GM19025 (cell line): ENCODE results near the gene PAX5.

Source experiments
- ATAC-seq: cut with Tn5 transposase; IDR thresholded peaks from one replicate; pipeline ENCODE4 v1.9.1; 2021; ENCODE audit warnings: mild to moderate bottlenecking, low read depth, moderate library complexity; ENCODE audit not compliant: unreplicated experiment

The PAX5 gene

DNA sequence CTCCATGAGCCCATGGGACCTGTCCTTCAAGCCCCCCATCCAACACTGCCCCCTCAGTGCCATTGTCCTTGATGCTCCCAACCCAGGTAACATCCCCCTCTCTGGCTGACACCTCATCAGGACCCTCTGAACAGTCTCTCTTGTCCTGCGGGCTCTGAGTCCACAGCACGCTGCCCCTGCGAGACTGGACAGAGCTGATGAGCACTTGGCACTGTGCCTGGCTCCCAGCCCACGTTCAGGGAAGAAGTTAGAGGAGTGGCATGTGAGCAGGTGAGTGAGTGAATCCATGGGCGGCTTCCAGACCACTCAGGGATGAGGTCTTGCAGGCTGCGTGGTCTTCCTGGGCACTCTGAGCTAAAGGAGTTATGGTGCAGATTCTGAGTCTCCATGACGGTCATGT, 70.7 kb downstream of the PAX5 start:
- no peak for ATAC-seq

DNA sequence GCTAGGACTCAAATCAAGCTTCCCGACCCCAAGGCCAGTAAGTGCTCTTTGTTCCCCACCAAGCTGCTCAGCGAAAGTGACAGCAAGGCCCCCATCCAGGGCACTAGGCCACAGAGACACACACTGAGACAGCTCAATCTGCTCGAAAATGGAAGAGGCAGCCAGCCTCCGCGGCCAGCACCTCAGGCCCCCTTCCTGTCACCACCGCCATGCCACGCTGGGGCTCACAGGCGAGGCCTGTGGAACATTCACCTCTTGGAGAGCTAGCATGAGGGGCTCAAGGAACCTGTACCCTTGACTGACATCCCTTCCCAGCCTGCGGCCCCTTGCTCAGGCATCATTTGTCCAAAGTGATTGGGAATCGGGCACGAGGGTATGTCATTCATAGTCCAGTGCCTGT, 71.4 kb downstream of the PAX5 start:
- no peak for ATAC-seq

DNA sequence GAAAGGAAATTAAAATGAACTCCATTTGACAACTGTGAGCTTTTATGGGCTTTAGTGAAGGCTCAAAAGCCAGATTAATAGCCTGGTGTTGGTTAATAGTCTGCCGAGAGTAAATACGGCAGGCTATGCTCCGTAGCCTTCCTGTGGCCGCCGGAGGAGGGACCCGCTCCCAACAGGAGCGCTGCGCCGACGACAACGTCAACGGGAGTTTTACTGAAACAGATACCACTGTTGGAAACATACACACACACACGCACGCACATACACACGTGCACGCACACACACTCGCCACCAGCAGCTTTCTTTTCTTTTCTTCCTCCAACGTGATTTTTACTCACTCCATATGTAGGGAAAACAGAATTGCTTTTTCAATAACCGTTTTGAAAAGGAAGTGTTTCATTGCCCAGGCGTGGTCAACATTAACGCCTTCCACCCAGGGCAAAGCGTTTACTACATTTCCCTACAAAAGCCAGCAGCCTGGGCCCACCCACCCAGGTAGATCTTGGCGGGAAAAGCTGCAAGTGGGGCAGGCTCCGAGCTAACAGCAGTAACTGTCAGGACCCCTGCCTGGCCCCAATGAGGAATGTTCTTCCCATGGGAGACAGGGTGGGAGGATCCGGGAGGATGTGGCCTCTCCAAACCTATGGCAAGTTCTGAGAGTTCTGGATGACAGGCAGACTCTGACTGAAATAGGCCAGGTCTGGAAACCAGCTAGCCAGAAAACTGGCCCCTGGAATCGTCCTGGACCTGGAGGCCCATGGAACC, 72.3 kb downstream of the PAX5 start:
- ATAC-seq, result no peak

DNA sequence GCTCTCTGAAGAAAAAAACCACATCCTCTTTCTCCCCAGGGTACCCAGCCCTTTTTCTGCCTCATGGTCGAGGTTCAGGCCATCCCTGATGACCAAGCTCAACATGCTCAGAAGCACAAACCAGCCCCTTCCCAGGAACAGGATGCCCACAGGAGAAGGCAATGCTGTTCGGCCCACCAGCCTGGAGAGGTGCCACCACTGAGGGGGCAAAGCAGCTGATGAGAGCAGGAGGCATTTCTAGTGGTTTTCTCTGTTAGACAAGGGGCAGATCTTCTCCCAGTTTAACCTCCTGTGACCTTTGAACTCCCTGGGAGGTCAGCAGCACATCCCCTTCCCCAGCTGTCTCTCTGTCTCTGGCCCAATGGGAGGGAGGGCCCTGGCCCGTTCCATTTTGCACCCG, 73.0 kb downstream of the PAX5 start:
- no peak for ATAC-seq

DNA sequence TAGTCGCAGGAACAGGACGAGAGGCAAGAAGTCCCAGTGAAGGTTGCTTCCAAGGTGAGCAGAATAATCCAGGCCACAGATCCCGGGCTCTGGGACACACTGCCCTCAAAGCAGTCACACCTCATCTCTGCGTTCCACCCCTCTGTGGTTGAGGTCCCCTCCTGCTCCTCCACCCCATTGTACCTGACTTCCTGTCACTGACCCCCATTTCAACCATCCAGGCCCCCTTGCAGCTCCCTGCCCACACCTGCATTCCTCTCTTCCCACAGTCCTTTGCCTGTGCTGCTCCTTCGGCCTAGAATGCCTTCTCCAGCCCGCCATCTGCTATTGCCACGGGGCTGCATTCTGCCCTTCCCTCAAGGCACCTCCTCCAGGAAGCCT, 73.5 kb downstream of the PAX5 start:
- ATAC-seq, result no peak

DNA sequence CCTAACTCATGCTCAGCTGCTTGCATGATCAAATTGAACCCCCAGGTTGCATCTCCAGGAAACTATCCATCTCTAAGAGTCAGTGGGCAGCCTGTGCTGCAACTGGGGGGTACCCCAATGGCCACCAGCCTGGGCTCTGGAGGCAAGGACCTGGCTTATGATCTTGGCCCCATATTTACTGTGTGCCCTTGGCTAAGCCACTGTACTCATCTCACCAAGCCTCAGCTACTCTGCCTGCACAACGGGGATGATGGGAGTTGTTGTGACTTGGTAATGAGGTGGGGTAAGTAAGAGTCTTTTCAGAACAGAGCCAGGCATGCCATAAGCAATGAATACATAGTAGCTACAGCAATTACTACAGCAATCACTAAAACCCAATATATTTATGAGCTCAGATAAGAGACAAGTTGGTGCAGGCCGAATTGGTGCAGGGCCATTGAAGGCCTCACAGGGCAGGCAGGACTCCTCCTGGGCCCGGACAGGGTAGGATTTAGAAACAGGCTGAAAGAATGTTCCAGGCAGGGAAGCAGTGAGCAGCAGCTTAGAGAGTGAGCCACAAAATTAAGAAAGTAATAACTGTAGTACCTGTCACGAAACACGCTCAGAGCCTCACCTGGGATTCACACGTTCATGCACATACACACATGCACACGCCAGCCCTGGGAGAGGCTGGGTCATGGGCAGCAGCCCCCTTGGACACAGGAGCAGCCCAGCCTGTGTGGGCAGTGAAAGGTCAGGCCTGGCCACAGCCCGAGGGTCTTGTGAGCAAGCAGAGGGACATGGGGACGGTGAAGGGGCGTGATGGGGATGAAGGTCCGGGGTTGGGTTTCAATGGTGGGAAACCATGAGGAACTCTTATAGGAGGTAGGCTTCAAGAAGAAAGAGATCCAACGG, 74.1 kb downstream of the PAX5 start:
- no peak for ATAC-seq

DNA sequence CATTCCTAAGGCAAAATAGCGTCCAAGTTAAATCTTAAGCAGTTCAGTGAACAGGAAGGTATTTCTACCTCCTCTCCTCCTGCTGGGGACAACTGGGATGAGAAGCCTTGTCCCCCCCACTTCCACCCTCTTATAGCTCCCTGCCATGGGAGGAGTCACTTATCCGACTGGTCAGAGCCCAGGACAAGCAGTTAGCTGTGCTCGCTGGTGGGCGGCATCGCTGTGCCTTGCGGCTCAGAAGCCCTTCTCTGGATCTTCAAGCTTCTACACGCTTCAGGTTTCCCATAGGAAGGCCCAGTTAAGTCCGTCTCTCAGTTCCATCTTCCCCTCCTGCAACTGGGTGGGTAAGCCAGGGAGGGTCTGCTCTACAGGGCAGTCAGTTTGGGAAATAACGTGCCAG, 77.2 kb downstream of the PAX5 start:
- no peak for ATAC-seq

DNA sequence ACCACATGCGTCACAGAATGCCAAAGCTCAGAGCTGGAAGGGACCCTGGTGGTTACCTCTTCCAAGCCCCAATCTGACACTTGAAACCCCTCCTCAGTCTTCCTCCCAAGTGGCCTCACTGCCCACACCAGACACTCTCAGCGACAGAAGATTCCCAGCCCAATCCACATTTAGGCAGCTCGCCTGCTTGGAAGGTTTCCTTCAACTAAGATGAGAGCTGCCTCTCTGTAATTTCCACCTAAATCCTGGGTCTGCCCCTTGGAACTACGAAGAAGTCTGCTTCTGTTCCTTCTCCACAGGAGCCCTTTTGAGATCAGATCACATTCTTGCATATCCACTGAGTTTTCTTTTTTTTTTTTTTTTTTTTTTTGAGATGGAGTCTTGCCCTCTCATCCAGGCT, 83.7 kb downstream of the PAX5 start:
- no peak for ATAC-seq

DNA sequence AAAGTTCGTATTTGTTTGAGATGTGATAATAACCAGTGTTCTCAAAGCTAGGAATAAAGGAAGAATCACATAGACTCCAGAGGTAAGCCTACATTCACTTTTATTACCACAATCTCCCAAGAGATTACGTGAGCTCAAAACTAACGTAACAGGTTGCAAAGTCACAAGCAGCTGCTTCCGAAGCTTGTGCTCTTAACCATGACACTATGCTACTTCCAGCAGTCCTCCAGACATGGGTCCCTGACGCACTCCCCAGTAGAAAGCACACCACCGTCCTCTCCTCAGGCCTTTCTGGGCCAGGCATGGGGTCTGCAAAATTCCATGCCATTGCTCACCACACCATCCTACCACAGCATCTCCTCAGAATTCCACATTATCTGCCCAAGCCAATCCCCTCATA, 84.6 kb downstream of the PAX5 start:
- no peak for ATAC-seq

DNA sequence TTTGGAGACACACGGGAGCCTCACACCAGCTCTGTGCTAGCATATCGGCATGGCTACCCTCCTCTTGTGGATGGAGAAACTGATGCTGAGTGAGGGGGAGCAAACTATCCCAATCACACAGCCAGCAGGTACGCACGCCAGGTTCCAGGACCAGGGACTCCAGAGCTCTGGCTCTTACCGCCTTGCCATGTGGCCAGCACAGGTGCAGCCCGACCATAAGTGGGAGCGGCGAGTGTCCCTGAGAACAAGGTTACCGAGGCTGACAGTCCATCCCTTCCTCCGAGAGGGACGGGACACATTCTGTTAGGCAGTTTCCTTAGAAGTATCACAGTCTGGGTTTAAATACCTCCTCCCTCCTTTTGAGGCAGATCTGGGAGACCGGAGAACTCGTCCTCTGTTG, 86.0 kb downstream of the PAX5 start:
- ATAC-seq, result no peak

DNA sequence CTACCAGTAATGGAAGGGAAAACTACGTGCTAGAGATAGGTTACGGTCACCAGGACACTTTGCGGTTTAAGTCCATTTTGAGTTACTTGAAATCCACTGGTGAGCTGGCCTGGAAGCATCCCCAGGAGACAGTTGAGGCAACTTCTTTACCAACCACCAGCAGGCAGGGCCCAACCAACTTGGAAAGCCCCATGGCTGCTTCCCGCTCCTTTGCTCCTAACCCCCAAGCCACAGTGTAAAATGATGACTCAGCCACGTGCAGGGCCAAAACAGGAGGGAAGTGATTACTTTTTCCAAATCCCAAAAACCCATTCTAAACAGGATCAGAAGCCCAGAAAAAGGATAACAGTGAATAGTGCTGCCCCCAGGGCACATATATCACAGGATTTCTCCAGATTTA, 87.4 kb downstream of the PAX5 start:
- no peak for ATAC-seq

DNA sequence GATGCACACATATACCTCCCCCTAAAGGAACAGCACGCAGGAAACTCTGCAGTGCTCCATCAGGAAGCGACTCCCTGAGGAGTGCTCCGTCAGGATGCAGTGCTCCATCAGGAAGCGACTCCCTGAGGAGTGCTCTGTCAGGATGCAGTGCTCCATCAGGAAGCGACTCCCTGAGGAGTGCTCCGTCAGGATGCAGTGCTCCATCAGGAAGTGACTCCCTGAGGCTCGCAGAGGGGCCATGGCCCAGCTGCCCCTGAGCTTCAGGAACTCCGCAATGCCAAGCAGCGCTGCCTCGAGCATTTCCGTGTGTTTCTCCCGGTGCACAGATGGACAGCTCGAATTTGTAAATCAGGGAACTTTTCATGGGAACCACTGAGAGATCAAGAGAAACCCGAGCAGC, 88.1 kb downstream of the PAX5 start:
- no peak for ATAC-seq

DNA sequence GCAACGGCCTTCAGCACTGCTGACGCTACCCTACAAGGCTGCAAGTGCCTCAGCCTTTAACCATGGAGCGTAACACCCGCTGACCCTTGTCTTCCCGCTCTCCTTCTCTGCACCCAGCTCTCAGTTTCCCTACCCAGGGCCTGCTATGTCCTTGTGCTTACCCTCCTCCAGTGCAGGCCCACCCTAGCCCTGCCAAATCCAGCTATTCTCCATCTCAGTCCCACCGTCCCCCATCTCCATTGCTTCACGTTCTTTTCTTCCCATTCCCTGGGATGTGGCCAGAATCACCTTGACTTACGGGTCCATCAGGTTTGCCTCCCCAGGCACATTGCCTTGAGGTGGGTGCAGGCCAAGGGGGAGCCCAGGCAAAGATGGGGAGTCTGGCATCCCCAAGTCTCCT, 91.2 kb downstream of the PAX5 start:
- no peak for ATAC-seq

DNA sequence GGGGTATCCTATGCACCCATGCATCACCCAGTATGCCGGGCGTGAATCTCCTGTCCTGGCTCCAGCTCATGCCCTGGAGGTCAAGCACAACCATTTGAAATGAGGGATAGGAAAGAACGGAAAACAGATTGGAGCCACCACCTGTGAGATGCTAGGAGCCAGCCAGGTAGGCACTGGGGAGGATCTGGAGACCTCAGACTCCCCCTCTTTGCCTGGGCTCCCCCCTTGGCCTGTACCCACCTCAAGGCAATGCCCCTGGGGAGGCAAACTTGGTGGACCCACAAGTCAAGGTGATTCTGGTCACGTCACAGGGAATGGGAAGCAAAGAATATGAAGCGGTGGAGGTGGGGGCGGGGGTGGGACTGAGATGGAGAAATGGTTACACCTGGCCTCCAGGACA, 92.6 kb downstream of the PAX5 start:
- no peak for ATAC-seq

DNA sequence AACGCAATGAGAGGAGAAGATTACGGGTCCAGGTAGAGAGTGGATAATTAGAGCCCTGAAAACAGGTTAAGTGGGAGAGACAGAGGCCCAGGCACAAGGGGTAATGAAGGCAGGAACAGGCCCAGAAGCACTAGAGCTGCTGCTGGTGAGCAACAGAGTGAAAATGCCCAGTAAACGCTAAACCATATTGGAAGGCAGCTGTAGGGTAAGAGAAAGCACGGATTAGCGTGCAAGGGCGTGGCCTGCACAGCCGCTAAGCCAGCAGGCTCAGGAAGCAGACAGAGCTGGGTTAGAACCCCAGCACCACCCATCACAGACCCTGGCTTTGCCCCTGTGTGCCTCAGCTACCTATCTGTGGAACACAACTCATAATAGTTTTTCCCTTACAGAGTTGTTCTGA, 93.2 kb downstream of the PAX5 start:
- no peak for ATAC-seq

DNA sequence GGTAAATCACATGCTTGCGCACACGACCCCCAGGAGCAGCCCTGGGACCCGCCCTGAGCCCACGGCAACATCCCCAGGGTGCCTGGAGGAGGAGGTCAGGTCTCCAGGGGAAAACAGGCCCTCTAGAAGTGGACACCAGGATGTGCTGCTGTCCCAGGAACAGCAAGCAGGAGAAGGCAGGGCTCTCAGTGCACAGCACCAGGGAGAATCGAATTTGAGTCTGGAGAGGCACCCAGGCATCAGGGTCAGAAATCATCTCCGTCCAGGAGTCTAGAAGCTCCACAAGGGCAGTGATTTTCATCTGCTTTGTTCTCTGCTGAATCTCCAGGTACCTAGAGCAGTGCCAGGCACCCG, 93.6 kb downstream of the PAX5 start:
- no peak for ATAC-seq

DNA sequence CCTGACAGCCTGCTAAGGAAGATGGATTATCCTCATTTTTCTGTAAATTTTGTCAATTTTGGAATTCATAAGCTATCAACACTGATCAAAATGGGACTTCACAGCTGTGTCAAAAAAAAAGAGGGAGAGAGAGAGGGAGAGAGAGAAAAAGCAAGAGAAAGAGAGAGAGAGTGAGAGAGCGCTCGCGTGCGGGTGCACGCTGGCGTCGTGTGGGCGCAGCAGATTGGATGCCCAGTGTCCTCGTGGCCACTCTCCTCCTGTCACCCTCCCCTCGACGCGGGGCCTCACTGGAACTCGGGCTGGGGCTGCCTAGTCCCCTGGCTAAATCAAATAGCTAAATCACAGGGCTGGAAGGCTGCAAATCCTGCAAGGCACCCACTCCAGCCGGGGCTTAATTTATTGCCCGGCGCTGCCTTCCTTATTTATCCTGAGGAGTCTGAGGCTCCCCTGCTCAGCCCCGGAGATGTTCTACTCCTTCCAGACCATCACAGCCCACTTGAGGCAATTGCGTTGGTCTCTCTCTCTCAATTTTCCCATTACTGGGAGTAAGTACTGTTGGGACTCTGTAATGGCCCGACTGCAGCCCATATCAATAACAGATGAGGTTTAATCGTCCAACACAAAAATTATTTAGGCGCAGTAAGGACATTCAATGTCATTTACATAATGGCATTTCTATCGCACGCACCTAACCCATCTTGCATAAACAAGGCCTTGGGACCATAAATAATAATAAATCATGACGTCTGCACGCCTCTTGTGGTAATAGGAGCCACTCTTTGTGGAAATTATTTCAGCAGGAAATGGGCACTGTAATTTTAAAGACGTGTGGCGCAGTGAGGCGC, 94.2 kb downstream of the PAX5 start:
- no peak for ATAC-seq

DNA sequence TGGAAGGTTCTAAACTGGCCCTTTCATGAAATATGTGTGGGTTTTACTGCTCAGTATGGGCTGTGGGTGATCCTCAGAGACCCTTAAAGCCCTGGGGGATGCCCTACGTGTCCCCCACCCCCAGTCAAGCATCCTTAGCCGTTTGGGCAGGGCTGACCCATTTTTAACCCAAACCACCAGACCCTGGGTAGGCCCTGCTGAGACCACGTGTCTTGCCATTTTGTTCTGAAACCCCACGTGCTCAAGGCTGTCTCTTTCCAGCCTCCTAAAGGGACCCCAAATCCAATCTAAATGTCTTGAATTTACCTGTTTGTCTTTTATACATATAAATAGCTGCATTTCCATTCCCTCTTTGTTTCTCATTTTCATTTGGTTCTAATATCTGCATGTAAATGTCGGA, 94.9 kb downstream of the PAX5 start:
- no peak for ATAC-seq

DNA sequence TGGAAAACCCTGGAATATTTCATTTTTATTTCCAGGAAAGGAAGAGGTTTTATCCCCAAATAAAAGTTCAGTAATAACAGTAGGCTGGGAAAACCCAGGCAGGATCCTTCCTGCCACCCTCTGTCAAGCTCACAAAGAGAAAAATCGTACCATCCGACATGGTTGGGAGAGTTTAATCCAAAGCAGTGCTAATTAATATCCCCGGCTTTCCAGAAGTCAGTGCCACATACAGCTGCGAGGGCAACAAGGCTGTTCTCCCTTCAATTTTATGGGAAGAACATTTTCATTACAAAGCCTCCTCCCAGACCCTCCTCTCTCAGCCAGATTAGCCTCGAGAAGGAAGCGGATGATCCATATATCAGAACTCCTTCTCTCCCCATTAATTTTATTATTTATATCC, 95.5 kb downstream of the PAX5 start:
- no peak for ATAC-seq

DNA sequence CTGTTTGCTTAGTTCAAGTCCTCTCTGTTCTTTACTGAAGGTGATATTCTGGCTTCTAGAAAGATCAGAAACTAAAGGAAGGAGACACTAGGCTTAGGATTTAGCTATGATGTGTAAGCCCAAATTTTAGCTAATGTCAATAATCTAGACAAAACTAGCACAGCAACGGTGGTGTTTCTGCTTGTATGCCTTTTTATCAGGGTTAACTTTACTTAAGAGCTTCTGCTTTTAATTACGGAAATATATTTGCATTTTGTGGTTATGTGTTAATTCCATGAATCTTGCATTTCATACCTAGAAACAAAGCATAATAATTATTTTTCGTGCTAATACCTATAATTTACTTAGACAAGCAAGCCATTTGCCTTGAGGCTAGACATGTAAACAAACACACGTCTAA, 96.1 kb downstream of the PAX5 start:
- no peak for ATAC-seq

DNA sequence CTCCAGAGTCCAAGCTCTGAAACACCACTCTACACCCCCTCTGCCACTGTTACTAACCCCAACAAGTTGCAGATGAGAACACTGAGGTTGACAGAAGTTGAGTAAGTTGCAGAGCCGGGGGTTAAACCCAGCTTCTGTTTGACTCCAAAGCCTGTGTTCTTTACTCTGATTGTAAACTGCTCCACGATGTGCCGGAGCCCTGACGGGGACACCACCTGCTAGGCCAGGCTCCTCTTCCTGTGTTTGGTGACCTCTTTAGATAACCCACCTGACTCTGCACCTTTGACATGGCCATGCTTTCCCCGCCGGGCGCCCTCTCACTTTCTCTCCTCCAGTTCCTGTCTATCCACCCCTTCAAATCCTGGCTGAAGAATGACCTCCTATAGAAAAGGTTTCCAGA, 96.7 kb downstream of the PAX5 start:
- ATAC-seq, result no peak
